Activated naive CD4-positive, alpha-beta T cell (primary cell): ENCODE data around the gene NRP1.

ENCODE experiments used
- DNase-seq, 4 experiments: peaks; one replicate each; lab custom pipeline; 2025; lab: John Stamatoyannopoulos, UW

The NRP1 gene

GRCh38 chr10:33290321-33291052 is 44.0 kb downstream of the NRP1 start:
- no peak for DNase-seq

- DNase-seq = no peak
Measured at GRCh38 chr10:33289776-33290175, 44.7 kb downstream of the NRP1 start.

GRCh38 chr10:33288127-33288526 is 46.3 kb downstream of the NRP1 start:
- no peak for DNase-seq

DNA sequence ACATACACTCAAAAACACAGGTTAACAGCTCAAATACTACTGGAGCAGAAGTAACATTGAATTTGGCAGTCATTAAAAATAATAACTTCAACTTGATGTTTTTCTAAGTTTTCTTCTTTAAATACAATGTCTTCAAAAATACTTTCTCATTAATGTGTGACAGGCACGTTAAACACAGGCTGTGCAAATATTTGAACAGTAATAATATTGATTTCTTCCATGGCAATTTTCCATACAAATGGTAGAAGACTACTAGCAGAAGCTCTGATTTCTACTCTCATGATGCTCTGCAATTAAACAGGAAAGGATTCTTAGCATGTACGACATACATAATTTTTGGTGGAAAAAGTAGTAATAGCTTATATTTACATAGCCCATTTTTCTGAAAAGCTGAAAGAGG is 47.4 kb downstream of the NRP1 start:
- DNase-seq = no peak

- DNase-seq = no peak
Measured at GRCh38 chr10:33286157-33286934, 48.1 kb downstream of the NRP1 start.

DNA sequence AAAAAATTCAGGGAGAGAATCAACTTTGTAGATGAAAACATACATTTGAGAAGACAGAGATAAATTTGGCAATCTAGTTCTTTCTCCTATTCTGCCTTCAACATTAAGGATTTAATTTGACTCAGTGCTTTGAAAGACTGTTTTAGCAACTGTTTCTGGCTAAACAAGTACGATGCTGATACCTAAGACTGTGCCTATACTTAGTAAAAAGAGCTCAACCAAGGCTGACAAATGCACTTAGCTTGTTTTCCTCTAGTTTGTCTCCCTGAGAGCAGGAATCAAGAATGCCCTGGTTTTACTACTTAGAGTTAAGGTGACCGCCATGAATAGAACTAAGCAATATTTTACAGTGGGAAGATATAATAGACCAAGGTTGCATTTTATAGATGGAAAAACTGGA is 49.5 kb downstream of the NRP1 start:
- no peak for DNase-seq

DNA sequence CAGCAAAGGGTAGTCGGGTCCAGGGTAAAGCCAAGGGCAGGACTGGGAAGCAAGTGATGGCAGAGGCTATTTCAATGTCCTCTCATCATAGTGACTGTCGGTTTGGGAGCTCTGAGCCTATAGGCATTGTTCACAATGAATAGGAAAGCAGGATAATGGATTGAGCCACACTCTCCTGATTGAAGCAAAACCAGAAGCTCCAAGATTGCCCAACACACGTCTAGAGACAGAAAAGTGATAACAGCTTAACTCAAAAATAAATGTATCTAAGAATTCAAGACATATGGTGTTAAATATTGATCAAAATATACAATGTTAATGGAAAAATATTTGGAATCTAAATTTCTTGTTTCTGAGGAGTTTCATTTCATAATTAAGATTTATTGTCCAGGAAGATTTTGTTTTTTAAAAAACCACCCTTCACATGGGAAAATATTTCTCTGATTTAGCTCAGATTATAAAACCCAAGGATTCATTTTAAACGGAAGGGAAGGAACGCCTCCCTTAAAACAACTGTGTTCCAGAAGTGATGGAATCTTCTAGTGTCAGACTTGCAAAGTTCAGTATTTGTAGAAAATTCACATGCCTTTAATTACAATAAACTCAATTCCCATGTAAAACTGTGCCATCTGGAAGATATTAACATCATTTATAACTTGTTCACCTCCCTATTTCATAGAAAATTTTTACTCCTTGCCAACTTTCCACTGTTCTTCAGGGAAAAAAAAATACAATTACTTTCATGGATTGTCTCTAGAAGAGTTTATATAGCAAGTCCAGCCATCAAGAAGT is 54.5 kb downstream of the NRP1 start:
- no peak for DNase-seq

DNA sequence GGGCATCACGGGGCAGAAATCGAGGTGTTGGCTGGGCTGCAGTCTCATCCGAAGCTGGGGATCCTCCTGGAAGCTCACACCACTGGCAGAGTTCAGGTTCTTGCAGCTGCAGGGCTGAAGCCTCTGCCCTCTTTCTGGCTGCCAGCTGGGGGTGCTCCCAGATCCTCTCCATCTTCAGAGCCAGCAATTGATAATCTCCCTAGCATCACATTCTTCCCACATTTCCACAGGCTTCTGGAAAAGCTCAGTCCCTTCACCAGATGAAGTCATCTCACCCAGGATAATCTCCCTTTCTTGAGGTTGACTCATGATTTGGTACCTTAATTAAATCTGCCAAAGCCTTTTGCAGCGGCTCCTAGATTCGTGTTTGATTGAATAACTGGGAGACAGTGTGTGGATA is 55.2 kb downstream of the NRP1 start:
- no peak for DNase-seq

- no peak for DNase-seq
Measured at GRCh38 chr10:33278198-33278597, 56.3 kb downstream of the NRP1 start.

GRCh38 chr10:33277135-33277536 is 57.3 kb downstream of the NRP1 start:
- DNase-seq = no peak

DNA sequence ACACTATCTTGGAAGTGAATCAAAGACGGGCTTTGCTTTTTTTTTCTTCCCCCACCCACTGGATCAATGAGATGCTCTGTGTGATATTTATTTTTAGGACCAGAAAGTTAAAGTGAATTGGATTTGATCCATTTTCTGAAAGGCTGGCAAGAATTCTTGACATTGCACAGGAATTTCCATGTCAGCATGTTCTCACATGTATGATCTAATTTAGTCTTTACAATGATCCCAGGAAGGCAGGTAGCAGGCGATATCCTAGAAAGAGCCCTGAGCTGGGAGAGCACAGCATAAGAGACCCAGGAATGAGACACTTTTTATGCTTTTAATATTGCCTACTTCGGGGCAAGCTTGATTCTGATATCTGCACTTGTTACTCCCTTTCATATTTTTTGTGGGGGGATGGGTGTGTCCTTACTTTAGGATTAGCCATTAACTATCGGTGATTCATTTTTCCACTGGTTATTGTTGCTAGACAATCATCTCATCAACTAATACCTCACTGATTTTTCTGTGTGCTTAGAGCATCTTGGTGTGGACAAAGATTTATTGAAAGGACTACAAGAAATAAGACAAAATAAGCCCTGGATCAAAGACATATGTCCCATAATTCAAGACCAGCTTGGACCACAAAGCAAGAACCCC is 58.1 kb downstream of the NRP1 start:
- DNase-seq = no peak

- no peak for DNase-seq
Measured at GRCh38 chr10:33274096-33274785, 60.2 kb downstream of the NRP1 start.

DNA sequence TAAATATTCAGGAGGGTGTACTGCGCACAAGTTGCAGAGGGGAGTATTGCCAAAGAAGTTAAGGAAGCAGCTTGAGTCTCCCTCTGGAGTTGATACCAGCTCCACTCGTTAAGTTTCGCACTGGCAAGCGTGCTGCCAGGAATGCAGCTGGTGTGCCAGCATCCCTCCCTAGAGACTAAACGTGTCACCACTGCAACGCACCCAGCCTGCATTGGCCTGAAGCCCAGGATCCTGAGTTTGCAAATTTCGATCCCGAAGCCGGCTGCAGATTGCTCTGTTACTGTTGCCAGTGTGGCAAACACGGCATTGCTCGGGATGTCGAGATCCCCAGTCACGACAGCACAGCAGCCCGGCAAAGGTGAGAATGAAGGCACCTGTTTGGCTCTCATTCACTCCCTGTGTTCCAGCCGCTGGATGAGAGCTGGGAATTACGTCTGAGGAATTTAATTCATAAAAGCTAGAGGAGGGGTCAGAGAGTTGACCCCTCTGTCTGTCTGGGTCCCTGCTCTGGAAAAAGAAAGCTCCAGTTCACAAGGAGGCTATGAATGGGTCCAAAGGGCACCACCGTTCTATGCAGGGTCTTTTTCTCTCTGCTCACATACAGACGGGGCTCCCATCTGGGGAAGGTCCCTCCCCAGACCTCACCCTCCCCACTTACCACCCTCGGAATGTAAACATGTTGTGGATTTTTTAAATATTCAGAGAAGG is 61.0 kb downstream of the NRP1 start:
- no peak for DNase-seq

DNA sequence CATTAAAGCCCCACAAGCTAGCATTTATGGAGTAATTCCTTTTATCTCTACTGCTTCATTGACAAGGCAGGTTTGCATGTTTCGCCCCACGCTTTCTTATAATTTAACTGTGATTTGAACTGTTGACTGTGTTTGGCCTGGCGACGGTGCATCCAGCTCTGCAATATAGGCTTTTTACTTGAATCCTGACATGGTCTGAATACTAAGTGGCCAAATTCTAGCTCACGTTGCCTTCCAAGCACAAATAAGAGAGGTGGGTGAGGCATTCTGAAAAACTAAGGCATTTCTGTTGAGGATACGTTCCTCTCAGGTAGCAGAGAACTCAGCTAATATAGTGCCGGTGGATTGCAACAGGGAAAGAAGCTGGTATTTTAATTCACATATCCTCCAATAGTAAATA is 61.8 kb downstream of the NRP1 start:
- DNase-seq = no peak

DNA sequence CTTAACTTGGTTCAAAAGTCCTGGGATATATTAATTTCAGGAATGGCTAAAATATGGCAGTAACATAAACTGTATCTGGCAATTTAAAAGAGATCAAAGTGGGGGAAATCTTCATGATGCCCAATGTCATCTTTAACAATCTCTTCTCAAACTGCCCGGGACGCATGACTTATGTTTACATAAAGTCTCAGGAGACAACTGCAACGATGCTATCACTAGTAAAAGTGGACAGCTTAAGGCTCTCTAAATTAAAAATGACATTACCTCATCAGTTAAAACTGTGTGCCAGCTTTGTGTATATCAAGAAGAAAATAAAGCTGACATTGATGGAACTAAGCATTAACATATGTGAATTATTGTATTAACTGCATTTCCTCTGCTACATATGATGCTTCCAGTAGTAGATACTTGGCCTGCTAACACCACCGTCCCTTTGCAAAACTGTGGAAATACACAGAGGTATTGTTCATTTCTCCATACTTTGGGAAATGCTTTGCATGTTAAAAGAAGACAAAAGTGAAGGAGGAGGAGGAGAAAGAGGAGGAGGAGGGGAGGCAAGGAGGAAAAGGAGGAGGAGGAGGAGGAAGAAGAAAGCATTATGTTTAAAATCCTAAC is 62.4 kb downstream of the NRP1 start:
- DNase-seq = no peak

DNA sequence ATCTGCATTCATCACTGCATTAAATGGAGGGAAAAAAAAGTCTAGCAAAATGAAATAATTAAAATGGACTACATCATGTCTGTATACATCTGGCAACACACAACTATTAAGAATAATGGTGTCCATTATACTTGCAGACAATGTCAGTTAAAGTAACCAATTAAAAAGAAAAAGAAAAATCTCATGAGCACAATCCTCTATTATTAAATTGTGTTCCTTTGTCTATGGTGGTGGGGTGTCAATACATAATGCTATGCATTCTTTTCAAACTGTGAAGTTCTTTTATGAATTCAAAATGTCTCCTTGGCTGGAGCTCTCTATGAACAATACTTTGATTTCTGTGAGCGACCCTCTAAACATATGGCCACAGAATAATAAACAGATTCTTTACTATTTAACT is 63.5 kb downstream of the NRP1 start:
- no peak for DNase-seq

DNA sequence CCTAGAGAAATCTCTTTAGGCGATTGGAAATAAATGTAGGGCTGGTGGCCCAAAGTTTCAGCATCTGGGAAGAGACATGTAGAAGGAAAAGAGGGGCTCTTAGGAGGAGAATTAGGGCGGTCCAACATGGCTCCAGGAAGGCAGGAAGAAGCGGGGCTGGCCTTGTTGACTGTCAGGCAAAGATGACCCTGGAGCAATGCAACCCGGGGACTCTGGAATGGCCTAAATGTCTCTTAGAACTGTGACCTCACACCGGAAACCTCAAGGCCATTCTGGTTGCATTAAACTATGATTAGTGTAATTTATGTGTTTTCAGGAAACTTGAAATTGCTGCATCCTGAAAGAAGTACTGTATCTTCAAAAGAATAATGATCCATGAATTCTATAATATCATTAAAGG is 66.8 kb downstream of the NRP1 start:
- DNase-seq = no peak

DNA sequence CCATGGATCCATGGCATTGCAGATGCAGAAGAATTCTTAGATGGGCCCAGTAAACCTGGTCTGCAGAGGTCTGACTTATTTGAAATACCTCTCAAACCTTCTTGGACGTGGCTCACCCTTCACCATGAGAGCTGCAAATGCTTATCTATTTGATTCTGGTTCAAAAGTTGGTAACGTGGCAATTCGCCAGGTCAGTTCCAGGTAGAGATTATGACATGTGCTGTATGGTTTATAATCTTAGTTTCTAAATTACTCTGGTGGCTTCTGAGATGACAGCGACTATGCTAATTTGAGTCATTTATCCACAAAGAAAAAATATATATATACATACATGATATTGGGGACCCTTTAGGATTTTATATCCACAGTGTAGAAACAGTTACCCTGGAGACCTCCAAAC is 68.8 kb downstream of the NRP1 start:
- DNase-seq = no peak

GRCh38 chr10:33263453-33263852 is 71.0 kb downstream of the NRP1 start:
- no peak for DNase-seq

DNA sequence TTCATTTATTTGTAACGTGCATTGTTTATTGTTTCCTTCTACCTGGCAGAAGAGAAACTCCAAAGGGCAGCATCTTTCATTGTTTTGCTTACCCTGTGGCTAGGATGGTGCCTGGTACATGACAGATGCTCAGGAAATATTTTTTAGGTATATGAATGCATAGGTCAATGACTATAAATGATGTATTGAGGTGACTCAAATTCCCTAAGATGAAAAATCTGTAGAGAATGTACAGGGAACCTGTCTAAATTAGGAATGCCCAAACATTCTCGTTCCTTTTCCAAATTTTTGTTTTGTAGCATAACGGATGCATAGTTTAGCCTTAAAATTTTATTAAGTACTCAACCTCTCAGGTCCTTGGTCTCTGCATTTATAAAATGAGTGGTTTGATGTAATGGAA is 71.6 kb downstream of the NRP1 start:
- DNase-seq = no peak
